Liver (tissue), 9 donors: ENCODE data around the gene NEUROD4. TPM values are rescaled to one million over a fixed set of nuclear protein-coding genes. Genes with fewer than 3 reads are reported as not detected.

Experiments used
- DNase-seq: peaks from one replicate; pipeline ENCODE4 v3.0.0-alpha.2; 2017; ENCODE audit warnings: low spot score
- H3K27ac ChIP-seq, 2 donors: one replicate each; pipeline ENCODE4 v1.7.0; 2013; ENCODE audit warnings: inconsistent platforms in 2 of 2, low read length in 2 of 2, control low read depth in 1 of 2, low read depth in 1 of 2, mild to moderate bottlenecking in 1 of 2
- H3K27me3 ChIP-seq, 4 donors: one replicate each; pipeline versions ENCODE4 v1.6.1 to v1.7.0; 2013; ENCODE audit warnings: low read length in 3 of 4, inconsistent platforms in 1 of 4, mild to moderate bottlenecking in 1 of 4, moderate library complexity in 1 of 4; ENCODE audit not compliant: control insufficient read depth in 4 of 4, insufficient read depth in 4 of 4
- H3K36me3 ChIP-seq, 4 donors: one replicate each; pipeline versions ENCODE4 v1.6.1 to v1.7.0; 2013; ENCODE audit warnings: low read length in 3 of 4, mild to moderate bottlenecking in 3 of 4, low read depth in 1 of 4, moderate library complexity in 1 of 4; ENCODE audit not compliant: control insufficient read depth in 4 of 4, insufficient read depth in 3 of 4
- H3K4me1 ChIP-seq, 4 donors: one replicate each; pipeline versions ENCODE4 v1.6.1 to v1.7.0; 2013; ENCODE audit warnings: low read length in 3 of 4, mild to moderate bottlenecking in 3 of 4, moderate library complexity in 1 of 4; ENCODE audit not compliant: control insufficient read depth in 4 of 4, insufficient read depth in 4 of 4
- H3K4me3 ChIP-seq, 3 donors: one replicate each; pipeline versions ENCODE4 v1.6.1 to v1.7.0; 2013; ENCODE audit warnings: low read length in 3 of 3, control low read depth in 1 of 3, low read depth in 1 of 3, mild to moderate bottlenecking in 1 of 3
- H3K9ac ChIP-seq, 2 donors: one replicate each; pipeline ENCODE4 v1.7.0; 2013; ENCODE audit warnings: low read length in 2 of 2, mild to moderate bottlenecking in 2 of 2, moderate library complexity in 2 of 2, control low read depth in 1 of 2, low read depth in 1 of 2
- H3K9me3 ChIP-seq, 4 donors: one replicate each; pipeline versions ENCODE4 v1.6.1 to v1.7.0; 2013; ENCODE audit warnings: low read length in 3 of 4; ENCODE audit not compliant: control insufficient read depth in 4 of 4
- EGR1 ChIP-seq, 2 donors: IDR thresholded peaks; 2 replicates each; pipeline ENCODE4 v1.6.1; 2016 to 2018; ENCODE audit warnings: antibody characterized with exemption in 2 of 2, low read depth in 2 of 2
- FOXA1 ChIP-seq: IDR thresholded peaks from 2 replicates; pipeline ENCODE4 v1.6.1; 2016; ENCODE audit warnings: antibody characterized with exemption
- HNF4A ChIP-seq, 2 donors: conservative IDR thresholded peaks; 2 replicates each; pipeline ENCODE4 v1.6.1; 2016; ENCODE audit warnings: antibody characterized with exemption in 2 of 2, mild to moderate bottlenecking in 2 of 2
- HNF4G ChIP-seq: IDR thresholded peaks from 2 replicates; pipeline ENCODE4 v1.6.1; 2016; ENCODE audit warnings: antibody characterized with exemption
- RAD21 ChIP-seq, 2 donors: IDR thresholded peaks; 2 replicates each; pipeline ENCODE4 v1.6.1; 2016; ENCODE audit warnings: antibody characterized with exemption in 2 of 2, mild to moderate bottlenecking in 2 of 2
- SP1 ChIP-seq: IDR thresholded peaks from 2 replicates; pipeline ENCODE4 v1.6.1; 2018; ENCODE audit warnings: antibody characterized with exemption, mild to moderate bottlenecking
- TAF1 ChIP-seq: conservative IDR thresholded peaks from 2 replicates; pipeline ENCODE4 v1.6.1; 2016; ENCODE audit warnings: antibody characterized with exemption, mild to moderate bottlenecking
- WGBS: extraction: QIAGEN DNeasy Blood & Tissue Kit; methylation state at CpG from one replicate; pipeline ENCODE4 v1.1.7; 2013; 5-methylcytosine and 5-hydroxymethylcytosine counted together
- polyA plus RNA-seq, 2 donors: library from polyadenylated mRNA; stranded (reverse) in 1 of 2; unstranded in 1 of 2; fragments of 200-250 nt in 1 of 2; fragments of >200 nt in 1 of 2; fragmentation: Nextera tagmentation in 1 of 2; extraction: Ambion mirVana in 1 of 2; gene quantifications; one replicate each; pipeline versions ENCODE4 v1.2.1 to v1.2.3, GENCODE V29; 2013 to 2015
- total RNA-seq, 2 donors: library from RNA; depleted of rRNA; stranded (reverse); fragments of >200 nt; gene quantifications; one replicate each; pipeline ENCODE4 v1.2.3, GENCODE V29; 2014
- TF ChIP-seq, protein P1 (sequence below): fragments of 150-350 bp; IDR thresholded peaks from 2 replicates; pipeline ENCODE4 v1.5.1; 2017; ENCODE audit warnings: improper control_type of control experiment, low read depth, low read length; ENCODE audit not compliant: missing input control
- TF ChIP-seq, protein P2 (sequence below): IDR thresholded peaks from 2 replicates; pipeline ENCODE4 v1.6.1; 2016; ENCODE audit warnings: antibody characterized with exemption, mild to moderate bottlenecking
- donor health status: healthy.
- donor health status: healthy.
- donor health status: healthy.
- donor health status: healthy.
- donor health status: healthy.

NEUROD4 gene
- total and polyA plus RNA-seq, 4 donors, result not detected

DNA sequence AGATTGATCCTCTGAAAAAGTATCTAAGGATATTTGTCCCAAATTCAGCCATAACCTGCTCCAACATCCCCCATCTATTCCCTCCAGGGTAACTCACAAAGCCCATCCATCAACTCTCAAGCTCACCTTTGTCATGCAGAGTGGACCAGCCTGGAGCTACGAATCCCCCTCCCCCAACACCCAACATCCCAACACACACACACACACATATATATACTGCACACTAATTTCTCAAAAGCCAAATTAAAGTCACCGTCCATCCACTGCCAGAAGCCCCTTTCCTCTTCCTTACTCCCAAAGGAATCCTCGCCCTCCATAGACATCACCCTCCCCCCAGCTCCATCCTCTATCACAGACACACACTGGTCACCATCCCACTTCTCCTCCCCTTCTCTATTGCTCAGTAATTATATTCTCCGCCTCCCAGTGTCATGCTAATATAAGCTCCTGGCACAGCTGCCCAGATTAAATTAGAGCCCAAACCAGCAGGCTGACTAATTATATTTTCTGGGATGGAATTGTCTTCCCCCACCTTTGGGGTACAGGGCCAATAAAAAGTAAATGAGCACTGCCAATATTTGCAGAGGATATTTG is 21.7 kb upstream of the NEUROD4 start:
- no peak for TF ChIP-seq HNF4G
- TF ChIP-seq EGR1 (IDR thresholded peaks at IDR 0.05; ENCODE audit: low read depth in 2 of 2), result no peak
- TF ChIP-seq HNF4A (conservative IDR thresholded peaks at IDR 0.05), result no peak
- TF ChIP-seq, protein P1, sequence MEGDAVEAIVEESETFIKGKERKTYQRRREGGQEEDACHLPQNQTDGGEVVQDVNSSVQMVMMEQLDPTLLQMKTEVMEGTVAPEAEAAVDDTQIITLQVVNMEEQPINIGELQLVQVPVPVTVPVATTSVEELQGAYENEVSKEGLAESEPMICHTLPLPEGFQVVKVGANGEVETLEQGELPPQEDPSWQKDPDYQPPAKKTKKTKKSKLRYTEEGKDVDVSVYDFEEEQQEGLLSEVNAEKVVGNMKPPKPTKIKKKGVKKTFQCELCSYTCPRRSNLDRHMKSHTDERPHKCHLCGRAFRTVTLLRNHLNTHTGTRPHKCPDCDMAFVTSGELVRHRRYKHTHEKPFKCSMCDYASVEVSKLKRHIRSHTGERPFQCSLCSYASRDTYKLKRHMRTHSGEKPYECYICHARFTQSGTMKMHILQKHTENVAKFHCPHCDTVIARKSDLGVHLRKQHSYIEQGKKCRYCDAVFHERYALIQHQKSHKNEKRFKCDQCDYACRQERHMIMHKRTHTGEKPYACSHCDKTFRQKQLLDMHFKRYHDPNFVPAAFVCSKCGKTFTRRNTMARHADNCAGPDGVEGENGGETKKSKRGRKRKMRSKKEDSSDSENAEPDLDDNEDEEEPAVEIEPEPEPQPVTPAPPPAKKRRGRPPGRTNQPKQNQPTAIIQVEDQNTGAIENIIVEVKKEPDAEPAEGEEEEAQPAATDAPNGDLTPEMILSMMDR, result no peak
- TF ChIP-seq, protein P2, sequence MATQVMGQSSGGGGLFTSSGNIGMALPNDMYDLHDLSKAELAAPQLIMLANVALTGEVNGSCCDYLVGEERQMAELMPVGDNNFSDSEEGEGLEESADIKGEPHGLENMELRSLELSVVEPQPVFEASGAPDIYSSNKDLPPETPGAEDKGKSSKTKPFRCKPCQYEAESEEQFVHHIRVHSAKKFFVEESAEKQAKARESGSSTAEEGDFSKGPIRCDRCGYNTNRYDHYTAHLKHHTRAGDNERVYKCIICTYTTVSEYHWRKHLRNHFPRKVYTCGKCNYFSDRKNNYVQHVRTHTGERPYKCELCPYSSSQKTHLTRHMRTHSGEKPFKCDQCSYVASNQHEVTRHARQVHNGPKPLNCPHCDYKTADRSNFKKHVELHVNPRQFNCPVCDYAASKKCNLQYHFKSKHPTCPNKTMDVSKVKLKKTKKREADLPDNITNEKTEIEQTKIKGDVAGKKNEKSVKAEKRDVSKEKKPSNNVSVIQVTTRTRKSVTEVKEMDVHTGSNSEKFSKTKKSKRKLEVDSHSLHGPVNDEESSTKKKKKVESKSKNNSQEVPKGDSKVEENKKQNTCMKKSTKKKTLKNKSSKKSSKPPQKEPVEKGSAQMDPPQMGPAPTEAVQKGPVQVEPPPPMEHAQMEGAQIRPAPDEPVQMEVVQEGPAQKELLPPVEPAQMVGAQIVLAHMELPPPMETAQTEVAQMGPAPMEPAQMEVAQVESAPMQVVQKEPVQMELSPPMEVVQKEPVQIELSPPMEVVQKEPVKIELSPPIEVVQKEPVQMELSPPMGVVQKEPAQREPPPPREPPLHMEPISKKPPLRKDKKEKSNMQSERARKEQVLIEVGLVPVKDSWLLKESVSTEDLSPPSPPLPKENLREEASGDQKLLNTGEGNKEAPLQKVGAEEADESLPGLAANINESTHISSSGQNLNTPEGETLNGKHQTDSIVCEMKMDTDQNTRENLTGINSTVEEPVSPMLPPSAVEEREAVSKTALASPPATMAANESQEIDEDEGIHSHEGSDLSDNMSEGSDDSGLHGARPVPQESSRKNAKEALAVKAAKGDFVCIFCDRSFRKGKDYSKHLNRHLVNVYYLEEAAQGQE, result no peak
- no peak for TF ChIP-seq RAD21 (IDR thresholded peaks at IDR 0.05)
- no peak for TF ChIP-seq TAF1
- Histone ChIP-seq H3K9me3 (no peaks in the 10 kb centered on the region), H3K27me3 (peaks cover 0 to 7% (median 2%) of the 10 kb centered on the region in 4 donors), H3K36me3 (no peaks in the 10 kb centered on the region), H3K4me1 (no peaks in the 10 kb centered on the region), H3K4me3 (no peak overlapping the region), H3K27ac (no peak overlapping the region), H3K9ac (no peak overlapping the region)
- WGBS, result 59% methylated on average over 4 of the region's 4 CpGs
- no peak for DNase-seq

DNA sequence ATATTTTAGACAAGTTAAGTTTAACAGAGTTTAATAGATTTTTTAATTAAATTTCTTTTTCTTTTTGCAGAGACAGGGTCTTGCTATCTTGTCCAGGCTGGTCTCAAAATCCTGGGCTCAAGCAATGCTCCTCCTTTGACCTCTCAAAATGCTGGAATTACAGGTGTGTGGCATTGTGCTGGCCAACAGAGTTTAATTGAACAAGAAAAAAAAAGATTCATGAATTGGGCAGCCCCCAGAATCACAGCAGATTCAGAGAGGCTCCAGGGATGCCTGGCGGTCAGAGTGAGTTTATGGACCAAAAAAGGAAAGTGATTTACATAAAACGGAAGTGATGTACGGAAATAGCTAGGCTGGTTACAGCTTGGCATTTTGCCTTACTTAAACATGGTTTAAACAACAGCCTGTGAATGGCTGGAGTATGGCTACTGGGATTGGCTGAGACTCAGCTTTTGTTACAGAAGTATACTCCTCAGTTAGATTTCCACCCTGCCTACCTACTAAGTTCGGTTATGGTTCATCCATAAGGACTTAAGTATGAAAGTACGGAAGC is 20.7 kb upstream of the NEUROD4 start:
- 63% methylated on average over 5 of the region's 5 CpGs for WGBS
- no peaks in the 10 kb centered on the region for H3K4me1 ChIP-seq
- DNase-seq, result no peak
- H3K4me3 ChIP-seq, result no peak overlapping the region
- no peaks in the 10 kb centered on the region for H3K36me3 ChIP-seq
- TF ChIP-seq HNF4A (conservative IDR thresholded peaks at IDR 0.05) (no peak), FOXA1 (no peak), RAD21 (IDR thresholded peaks at IDR 0.05) (no peak), SP1 (no peak)
- TF ChIP-seq, protein P2, result no peak
- no peak overlapping the region for H3K27ac ChIP-seq
- H3K27me3 ChIP-seq, result peaks cover 0 to 11% (median 4%) of the 10 kb centered on the region in 4 donors
- no peaks in the 10 kb centered on the region for H3K9me3 ChIP-seq
- no peak overlapping the region for H3K9ac ChIP-seq
